NCI-H2196 (cell line): ENCODE data around the gene DDX28.

ENCODE experiments used
- DNase-seq: peaks from one replicate; lab custom pipeline; 2025; ENCODE audit not compliant: unreplicated experiment; lab: John Stamatoyannopoulos, UW

Gene DDX28, protein sequence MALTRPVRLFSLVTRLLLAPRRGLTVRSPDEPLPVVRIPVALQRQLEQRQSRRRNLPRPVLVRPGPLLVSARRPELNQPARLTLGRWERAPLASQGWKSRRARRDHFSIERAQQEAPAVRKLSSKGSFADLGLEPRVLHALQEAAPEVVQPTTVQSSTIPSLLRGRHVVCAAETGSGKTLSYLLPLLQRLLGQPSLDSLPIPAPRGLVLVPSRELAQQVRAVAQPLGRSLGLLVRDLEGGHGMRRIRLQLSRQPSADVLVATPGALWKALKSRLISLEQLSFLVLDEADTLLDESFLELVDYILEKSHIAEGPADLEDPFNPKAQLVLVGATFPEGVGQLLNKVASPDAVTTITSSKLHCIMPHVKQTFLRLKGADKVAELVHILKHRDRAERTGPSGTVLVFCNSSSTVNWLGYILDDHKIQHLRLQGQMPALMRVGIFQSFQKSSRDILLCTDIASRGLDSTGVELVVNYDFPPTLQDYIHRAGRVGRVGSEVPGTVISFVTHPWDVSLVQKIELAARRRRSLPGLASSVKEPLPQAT

DNA sequence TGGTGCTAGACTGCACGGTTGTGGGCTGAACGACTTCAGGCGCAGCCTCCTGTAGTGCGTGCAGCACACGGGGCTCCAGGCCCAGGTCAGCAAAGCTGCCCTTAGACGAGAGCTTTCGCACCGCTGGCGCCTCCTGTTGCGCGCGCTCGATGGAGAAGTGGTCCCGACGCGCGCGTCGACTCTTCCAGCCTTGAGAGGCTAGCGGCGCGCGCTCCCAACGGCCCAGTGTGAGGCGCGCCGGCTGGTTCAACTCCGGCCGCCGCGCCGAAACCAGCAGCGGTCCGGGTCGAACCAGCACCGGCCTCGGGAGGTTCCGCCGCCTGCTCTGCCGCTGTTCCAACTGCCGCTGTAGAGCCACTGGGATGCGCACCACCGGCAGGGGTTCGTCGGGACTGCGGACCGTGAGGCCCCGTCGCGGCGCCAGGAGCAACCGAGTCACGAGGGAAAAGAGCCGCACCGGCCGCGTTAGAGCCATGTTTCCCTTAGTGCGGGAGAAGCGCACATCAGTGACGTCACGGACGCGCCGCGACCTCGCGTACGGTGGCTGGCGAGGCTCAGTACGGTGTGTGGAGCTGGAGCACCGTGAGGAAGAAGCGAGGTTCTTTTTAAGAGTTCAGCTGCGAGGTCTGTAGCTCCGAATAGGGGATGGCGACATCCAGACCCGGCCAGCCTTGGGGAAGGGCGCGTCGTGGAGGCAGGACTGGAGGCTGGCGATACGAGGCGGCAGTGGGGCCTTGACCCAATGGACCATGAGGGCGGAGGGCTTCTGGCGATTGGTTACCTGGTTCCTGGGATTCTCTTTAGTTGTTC is at the start of gene DDX28, which contains the start of gene DUS2:
Gene DDX28 (minus strand): TSS at position 505 of the 810 bp plus-strand sequence. CDS start 30 bp downstream, at position 475.
Gene DUS2 (plus strand): TSS at position 557 of the 810 bp plus-strand sequence. CDS start 14,740 bp downstream, outside the sequence.
- DNase-seq = peak; percentile 72

DNA sequence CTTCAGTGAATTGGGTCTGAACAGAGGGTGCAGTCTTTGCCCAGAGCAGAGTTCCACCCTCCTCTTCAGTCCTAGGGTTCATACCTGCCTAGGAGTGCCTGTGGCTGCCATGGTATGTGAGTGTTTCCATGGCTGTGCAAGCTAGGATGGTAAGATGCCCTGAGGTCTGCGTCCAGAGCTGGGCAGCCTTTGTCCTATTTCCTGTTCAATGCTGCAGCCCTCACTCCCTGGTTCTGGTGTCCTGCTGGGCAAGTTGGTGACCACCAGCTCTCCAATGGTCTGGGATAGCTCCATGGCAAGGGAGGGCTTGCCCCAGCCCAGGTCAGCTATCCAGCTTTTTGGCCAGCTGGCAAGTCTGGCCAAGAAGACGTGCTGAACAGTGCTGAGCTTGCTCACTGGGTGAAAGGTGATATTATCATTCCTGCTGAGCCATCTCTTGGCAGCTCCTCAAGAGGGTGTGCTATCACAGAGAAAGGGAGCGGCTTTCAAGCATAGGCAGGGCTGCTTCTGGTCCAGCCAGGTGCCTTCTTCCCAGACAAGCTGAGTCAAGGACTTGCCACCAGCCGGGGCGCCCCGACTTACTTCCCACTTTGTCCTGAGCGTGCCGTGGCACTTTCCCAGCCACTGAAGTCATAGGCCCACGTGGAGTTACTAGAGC is 49.1 kb upstream of the DDX28 start:
- DNase-seq = peak; percentile 36

DNA sequence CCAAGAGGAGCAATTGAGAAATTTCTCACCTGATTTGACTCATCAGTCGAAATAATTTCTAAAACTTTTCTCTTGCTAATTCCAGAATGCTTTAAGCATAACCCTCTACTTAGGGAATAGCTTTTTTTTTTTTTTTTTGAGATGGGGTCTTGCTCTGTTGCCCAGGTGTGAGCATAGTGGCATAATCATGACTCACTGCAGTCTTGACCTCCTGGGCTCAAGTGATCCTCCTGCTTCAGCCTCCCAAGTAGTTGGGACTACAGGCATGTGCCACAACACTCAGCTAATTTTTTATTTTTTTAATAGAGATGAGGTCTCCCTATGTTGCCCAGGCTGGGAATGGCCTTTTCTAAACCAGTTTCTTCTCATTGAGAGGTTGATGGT is 48.5 kb upstream of the DDX28 start:
- DNase-seq = no peak

DNA sequence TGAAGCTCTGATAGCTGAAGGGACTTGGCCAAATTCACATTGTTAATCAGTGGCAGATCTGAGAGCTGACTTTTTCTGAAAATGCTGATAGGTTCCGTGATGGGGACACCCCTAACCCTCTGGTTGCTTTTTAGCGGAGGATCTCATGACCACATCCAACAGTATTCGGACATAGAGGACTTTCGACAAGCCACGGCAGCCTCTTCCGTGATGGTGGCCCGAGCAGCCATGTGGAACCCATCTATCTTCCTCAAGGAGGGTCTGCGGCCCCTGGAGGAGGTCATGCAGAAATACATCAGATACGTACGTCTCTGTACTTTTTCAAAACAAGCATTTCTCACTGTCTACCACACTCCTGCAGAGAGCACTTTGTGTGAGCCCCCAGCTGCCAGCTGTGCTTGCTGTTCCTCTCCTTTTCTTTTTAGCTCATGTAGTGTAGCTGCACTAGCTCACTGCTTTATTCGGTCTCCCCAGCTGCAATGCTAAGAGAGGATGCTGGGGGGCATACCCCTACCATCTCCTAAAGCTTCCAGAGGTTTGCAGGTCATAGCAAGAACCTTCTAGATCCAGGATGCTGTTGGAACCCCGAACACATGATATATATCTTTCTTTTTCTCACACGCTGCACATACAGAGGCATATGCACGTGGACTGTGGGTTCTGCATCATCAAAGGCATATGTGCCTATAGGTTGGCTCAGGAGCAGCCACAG is 47.9 kb upstream of the DDX28 start:
- DNase-seq = no peak

DNA sequence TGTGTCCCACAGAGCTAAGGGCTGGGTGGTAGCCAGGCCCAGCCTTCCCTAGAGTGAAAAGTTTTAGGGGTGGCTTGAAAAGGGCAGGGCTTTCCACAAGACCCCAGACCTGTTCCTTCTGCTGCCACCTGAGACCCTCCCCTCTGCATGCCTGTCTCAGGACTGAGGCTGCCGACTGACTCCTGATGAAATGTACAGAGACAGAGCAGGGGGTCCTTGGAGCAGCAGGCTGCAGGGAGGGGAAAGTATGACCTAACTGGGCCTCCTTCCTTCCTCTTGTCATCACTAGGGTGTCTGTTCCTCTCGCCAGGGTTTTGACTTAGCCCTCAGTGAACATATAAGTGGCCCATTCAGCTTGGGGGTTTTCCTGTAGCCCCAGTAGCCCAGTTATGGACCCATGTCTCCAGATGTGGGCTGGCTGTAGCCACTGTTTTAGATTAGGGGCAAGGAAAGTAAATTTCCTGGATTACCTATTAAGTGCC is 47.3 kb upstream of the DDX28 start:
- DNase-seq = no peak

DNA sequence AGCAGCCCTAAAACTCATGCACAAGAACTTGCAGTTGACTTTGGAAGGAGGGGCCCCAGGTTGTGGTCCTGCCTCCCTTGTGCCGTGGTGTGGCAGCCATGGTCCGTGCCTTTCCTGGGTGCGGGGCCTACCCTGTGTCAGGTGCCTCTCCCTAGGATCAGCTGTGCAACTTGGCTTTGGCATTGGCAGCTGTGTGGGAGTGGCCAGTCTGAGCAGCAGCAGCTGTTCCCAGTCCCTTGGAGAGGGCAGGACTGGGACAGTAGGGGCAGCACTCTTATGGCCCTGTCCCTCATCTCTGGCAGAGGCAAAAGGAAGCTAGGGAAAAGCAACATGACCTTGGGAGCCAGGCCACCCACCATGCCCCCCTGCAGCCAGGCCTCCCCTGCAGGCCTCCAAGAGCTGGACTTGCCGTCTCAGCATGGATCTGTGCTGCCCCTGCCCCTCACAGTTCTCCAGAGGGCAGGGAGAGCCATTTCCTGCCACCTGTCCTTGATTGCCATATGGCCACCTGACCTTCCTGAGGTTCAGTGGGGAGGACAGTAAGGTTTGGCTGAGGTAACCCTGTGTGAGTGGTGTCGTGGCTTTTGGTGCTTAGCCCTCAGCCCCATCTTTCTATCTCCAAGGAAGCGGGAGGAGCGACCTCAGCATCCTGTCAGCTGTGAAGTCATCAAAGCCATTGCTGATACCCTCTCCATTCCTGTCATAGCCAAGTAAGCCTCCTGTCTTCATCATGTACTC is 46.6 kb upstream of the DDX28 start:
- peak; percentile 46 for DNase-seq

DNA sequence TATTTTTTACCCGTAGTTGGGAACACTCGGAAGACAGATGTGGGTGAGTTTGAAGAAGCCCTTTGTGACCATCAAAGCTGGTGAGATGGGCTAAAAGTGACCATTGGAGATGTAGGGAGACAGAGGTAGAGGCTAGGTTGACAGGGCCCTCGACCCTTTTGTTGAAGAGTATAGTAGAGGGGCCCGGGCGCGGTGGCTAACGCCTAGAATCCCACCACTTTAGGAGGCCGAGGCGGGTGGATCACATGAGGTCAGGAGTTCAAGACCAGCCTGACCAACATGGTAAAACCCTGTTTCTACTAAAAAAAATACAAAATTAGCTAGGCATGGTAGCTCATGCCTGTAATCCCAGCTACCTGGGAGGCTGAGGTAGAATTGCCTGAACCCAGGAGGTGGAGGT is 45.9 kb upstream of the DDX28 start:
- no peak for DNase-seq

DNA sequence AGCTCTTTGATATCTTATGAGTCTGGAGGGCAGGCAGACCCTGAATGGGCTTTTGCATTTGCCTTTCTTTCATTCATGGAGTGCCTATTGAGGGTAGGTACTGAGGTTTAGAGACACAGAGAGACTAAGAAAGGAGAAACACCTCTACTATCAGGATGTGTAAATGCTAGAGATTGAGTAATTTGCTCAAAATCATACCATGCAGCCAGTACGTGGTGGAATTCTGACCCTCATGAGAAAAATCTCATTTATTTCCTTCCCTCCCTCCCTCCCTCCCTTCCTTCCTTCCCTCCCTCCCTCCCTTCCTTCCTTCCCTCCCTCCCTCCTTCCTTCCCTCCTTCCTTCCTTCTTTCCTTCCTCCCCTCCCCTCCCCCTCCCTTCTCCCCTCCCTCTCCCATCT is 43.7 kb upstream of the DDX28 start:
- DNase-seq = no peak

DNA sequence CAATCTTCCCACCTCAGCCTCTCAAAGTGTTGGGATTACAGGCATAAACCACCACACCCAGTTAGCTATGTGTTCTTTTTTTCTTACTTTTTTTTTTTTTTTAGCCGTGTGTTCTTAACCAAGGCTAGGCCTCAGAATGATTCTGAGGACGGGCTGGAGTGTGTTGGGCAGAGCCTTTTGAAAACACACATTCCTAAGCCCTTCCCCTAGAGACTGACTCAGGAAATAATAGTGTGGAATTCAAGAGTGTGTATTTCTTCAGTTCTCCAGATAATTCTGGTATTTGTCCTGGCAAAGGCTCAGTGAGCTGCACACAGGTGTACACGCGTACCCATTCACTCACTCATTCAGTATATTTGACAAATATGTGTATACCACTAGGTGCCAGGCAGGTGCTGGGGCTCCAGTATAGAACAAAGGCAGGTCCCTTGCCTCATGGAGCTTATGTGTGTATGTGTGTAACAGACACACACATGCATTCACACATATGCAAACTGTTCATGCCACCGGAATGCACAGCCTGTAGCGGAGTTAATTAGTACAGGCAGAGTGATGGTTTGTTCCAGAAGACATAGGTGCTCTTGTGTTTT is 42.8 kb upstream of the DDX28 start:
- DNase-seq = no peak

DNA sequence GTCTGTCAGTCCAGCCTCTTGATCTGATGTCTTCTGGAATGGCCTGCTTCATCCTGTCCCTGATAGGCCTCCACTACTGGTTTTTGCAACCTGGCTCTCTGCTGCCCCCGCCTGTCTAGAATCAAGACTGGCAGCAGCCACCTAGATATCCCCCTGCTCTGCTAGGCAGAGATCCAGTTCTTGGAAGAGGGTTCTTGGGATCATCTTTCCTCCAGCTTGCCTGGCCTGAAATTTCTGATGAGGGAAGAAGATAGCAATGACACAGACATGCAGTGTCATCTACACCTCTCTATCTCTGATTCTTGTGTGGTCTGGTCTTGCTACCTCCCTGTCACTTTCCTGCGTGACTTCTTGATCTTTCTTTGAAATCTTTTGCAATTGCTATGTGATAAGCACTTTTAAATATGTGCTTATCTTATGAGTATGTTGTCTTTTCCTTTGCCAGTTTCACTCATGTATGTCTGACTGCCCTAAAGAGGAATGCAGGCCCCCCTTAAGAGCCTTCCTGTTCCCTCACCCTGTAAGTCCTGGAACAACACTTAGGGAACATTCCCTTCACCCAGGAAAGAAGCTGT is 41.8 kb upstream of the DDX28 start:
- peak; percentile 49 for DNase-seq

DNA sequence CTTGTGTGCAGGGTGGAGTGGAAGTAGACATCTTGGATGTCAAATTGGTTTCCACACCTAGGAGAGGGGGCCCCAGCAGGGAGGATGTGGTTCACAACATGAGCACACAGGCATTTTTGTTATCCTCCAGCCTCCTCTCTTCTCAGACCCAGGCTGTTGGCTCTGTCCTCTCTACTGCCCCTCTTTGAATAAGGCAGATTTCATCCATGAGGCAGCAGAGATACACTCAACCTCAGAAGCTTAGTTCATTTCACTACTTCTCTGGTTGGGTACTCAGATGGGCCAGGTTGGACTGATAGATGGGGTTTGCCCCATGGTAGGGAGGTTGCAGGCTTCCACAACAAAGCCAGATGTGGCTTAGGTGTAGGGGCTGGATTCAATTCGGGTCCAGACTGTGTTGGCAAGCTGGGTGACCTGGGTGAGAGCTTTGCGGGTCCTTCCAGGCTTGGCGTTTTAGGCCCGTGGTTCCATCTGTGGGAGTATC is 39.9 kb upstream of the DDX28 start:
- DNase-seq = no peak

DNA sequence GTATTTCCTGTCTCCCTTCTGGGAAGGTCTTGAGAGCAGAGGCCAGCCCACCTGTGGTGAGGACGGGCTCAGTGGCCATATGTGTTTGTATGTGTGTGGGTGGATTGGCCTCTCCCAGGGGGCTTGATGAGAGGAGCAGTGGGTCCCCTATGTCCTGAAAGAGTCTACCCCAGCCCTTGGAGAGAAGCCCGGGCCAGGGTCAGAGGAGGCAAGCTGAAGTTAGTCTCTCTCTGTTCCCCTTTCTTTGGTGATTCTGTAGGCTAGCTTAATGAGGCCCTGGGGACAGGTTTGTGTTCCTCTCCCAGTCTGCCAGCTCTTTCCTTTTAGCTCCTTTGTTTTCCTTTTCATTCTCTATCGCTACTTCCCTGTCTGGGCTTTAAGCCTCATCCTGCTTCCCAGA is 38.4 kb upstream of the DDX28 start:
- no peak for DNase-seq

DNA sequence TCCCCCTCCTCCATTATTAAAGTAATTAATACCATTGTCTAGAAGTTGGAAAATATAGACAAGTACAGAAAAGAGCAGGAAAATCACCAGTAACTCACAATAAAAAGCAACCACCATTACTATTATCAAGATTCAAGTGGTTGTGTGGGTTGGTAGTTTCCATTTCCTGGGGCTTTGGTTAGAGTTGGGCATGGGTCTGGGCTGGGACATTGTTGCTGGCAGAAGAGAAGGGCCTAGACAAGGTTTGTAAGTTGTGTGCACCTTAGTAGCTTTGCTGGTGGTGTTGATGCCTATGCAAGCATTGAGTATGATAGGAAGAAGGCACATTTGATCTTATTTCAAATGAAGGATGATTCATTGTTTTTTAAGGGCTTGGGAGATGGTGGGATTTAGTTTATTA is 36.8 kb upstream of the DDX28 start:
- DNase-seq = no peak

DNA sequence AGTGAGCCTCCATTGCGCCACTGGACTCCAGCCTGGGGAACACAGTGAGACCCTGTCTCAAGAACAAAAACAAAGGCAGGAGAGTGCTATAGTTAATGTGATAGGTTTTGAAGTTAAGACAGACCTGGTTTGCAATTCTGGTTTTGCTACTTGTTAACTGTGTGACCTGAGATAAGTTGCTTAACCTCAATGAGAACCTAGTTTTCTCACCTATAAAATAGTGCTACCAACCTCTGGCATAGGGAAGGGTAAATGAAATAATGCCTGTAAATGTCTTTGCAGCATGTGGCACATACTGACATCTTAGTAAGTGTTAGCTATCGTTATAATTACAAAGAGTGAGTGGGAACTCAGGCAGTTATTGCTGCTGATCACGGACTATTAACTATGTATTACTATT is 32.4 kb upstream of the DDX28 start:
- no peak for DNase-seq

DNA sequence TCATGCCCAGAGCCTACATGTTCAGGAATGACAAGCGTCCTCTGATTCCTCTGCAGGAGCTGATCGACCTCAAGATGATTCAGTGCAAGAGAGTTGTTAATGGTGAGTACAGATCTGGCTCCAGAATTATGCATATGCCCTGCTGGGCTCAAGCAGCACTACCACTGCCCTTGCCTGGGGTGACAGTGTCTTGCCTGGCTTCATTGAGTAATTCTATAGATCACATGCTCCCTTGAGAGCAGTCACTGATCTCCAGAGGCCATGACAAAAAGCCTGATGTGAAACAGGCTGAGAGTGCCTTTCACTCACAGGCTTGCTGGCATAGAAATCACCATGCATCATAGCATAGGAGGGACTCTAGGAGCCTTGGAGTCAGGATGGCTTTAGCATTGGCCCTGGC is 26.4 kb upstream of the DDX28 start:
- no peak for DNase-seq

DNA sequence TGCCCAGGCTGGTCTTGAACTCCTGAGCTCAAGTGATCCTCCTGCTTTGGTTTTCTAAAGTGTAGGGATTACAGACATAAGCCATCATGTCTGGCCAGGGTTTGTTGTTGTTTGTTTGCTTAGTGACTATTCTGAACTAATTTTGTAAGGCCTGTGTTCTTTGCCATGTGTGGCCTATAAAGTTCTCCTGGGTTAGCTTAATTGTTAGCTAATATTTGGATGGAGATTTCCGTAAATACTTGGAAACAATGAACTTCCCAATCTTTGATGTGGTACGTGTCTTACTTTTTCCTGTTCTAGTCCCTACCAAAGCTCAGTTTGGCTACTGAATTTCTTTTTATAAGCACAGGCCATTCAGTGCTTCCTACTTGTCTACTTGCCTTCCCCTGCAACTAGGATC is 25.0 kb upstream of the DDX28 start:
- DNase-seq = no peak

DNA sequence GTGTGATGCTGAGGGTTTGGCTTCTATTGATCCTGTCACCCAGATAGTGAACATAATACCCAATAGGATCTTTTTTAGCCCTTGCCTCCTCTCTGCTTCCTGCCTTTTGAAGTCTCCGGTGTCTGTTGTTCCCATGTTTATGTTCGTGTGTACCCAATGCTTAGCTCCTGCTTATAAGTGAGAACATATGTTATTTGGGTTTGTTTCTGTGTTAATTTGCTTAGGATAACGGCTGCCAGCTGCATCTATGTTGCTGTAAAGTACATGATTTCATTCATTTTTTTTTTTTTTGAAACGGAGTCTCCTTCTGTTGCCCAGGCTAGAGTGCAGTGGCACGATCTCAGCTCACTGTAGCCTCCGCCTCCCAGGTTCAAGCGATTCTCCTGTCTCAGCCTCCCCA is 23.1 kb upstream of the DDX28 start:
- DNase-seq = no peak

DNA sequence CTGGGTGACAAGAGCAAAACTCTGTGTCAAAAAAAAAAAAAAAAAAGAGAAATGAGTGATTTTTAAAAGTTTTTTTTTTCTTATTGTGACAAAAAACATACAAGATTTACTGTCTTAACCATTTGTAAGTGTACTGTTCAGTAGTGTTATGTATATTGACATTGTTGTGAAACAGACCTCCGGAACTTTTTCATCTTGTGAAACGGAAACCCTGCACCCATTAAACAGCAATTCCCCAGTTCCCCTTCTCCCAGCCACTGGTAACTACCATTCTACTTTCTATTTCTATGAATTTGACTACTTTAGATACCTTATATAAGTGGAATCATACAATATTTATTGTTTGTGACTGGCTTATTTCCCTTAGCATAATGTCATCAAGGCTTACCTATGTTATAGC is 18.8 kb upstream of the DDX28 start:
- no peak for DNase-seq
